Measurements from ENCODE around the gene WRAP73. TPM values are rescaled to one million over a fixed set of nuclear protein-coding genes. Genes with fewer than 3 reads are reported as not detected.
A peak's percentile ranks its signal among the peaks of the same experiment; 100 is the strongest.

The WRAP73 gene
- total and polyA plus RNA-seq, 9 of the 15 experiments (the other 6 are each of a cell fraction or from before 2014, with no cell fraction given): 4.3 to 51.8 (median 30.1) TPM

DNA sequence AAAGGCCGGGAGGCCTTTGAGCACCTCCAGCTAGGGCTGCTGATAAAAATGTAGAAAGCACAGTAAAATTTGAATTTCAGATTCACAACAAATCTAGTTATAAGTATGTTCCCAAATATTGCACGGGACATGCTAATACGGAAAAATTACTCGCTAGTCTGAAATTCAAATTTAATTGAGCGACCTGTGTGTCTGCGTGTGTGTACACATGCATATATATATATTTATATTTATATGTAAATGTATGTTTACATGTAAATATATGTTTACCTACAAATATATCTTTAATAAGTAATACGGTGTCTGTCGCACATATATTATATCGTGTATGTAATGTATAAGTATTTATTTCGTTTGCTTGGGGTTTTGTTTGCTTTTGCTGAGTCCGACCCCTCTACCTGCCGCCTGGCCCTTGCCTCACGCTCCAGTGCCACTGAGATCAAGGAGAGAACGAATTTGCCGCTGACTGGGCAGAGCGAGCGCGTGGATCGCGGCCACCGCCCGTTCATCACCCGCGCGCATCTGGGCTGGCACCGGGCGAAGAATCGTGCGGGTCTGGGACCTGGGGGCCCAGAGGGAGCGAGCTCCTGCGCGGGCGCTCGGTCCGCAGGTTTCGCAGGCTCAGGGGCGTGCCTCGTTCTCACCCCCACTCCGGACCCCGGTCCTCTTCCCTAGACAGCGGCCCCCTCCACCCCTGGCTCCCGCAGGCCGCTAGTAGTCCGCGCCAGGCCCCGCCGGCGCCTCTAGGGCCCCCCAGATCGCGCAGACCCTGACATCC is 534 bp upstream of the WRAP73 start (continued):
- TF ChIP-seq, protein P1, sequence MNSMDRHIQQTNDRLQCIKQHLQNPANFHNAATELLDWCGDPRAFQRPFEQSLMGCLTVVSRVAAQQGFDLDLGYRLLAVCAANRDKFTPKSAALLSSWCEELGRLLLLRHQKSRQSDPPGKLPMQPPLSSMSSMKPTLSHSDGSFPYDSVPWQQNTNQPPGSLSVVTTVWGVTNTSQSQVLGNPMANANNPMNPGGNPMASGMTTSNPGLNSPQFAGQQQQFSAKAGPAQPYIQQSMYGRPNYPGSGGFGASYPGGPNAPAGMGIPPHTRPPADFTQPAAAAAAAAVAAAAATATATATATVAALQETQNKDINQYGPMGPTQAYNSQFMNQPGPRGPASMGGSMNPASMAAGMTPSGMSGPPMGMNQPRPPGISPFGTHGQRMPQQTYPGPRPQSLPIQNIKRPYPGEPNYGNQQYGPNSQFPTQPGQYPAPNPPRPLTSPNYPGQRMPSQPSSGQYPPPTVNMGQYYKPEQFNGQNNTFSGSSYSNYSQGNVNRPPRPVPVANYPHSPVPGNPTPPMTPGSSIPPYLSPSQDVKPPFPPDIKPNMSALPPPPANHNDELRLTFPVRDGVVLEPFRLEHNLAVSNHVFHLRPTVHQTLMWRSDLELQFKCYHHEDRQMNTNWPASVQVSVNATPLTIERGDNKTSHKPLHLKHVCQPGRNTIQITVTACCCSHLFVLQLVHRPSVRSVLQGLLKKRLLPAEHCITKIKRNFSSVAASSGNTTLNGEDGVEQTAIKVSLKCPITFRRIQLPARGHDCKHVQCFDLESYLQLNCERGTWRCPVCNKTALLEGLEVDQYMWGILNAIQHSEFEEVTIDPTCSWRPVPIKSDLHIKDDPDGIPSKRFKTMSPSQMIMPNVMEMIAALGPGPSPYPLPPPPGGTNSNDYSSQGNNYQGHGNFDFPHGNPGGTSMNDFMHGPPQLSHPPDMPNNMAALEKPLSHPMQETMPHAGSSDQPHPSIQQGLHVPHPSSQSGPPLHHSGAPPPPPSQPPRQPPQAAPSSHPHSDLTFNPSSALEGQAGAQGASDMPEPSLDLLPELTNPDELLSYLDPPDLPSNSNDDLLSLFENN (IDR thresholded peaks at IDR 0.05; ENCODE audit: low read depth in 2 of 2, low read length in 2 of 2): no peak
- TF ChIP-seq, protein P2, sequence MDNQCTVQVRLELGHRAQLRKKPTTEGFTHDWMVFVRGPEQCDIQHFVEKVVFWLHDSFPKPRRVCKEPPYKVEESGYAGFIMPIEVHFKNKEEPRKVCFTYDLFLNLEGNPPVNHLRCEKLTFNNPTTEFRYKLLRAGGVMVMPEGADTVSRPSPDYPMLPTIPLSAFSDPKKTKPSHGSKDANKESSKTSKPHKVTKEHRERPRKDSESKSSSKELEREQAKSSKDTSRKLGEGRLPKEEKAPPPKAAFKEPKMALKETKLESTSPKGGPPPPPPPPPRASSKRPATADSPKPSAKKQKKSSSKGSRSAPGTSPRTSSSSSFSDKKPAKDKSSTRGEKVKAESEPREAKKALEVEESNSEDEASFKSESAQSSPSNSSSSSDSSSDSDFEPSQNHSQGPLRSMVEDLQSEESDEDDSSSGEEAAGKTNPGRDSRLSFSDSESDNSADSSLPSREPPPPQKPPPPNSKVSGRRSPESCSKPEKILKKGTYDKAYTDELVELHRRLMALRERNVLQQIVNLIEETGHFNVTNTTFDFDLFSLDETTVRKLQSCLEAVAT (IDR thresholded peaks at IDR 0.05): 0 out of 4 replicates have a peak, but pooled peaks of 1 of the 2 experiments have one; percentile 42
- TF ChIP-seq ZNF707 (CRISPR knock-in tag; conservative IDR thresholded peaks at IDR 0.05) (no peak), TBL1XR1 (IDR thresholded peaks at IDR 0.05; ENCODE audit: low read length in 2 of 2) (no peak), HNRNPUL1 (IDR thresholded peaks at IDR 0.05; ENCODE audit: low read length) (no peak)
